GM20431 (cell line): ENCODE results near the gene PLSCR4.

Experiments
- in situ Hi-C: fragments of 300-500 bp; cut with MseI, MboI; formaldehyde crosslinking; loops from one replicate; pipeline ENCODE4 v1.15.0; 2020; ENCODE audit warnings: low sequenced_read_pairs; ENCODE audit not compliant: unreplicated experiment

The PLSCR4 gene

GRCh38 chr3:146164971-146165769 is 85.7 kb downstream of the PLSCR4 start:
- in situ Hi-C loops, result loop anchor here (25.0 kb wide), 1 partner anchor 103 kb away; no protein-coding TSS in a partner anchor

GRCh38 chr3:146164506-146164905 is 86.4 kb downstream of the PLSCR4 start:
- in situ Hi-C loops, result loop anchor here (25.0 kb wide), 1 partner anchor 102 kb away; no protein-coding TSS in a partner anchor

- in situ Hi-C loops, result loop anchor here (25.0 kb wide), 1 partner anchor 102 kb away; no protein-coding TSS in a partner anchor
Measured at GRCh38 chr3:146164071-146164470, 86.8 kb downstream of the PLSCR4 start.

- in situ Hi-C loops, result loop anchor here (25.0 kb wide), 1 partner anchor 101 kb away; no protein-coding TSS in a partner anchor
Measured at GRCh38 chr3:146163584-146163983, 87.3 kb downstream of the PLSCR4 start.

- in situ Hi-C loops, result loop anchor here (25.0 kb wide), 1 partner anchor 100 kb away; no protein-coding TSS in a partner anchor
Measured at GRCh38 chr3:146162561-146162960, 88.3 kb downstream of the PLSCR4 start.

GRCh38 chr3:146161663-146162002 is 89.3 kb downstream of the PLSCR4 start:
- in situ Hi-C loops, result loop anchor here (25.0 kb wide), 1 partner anchor 99 kb away; no protein-coding TSS in a partner anchor

- in situ Hi-C loops, result loop anchor here (25.0 kb wide), 1 partner anchor 99 kb away; no protein-coding TSS in a partner anchor
Measured at GRCh38 chr3:146160964-146161662, 89.8 kb downstream of the PLSCR4 start, which contains the start of gene PLOD2. Gene PLOD2, minus strand, starts transcription at chr3:146161184. Its CDS starts 195 bp downstream, at chr3:146160989.

- in situ Hi-C loops, result loop anchor here (25.0 kb wide), 1 partner anchor 98 kb away; no protein-coding TSS in a partner anchor
Measured at GRCh38 chr3:146160321-146160963, 90.5 kb downstream of the PLSCR4 start.

- in situ Hi-C loops, result loop anchor here (25.0 kb wide), 1 partner anchor 97 kb away; no protein-coding TSS in a partner anchor
Measured at GRCh38 chr3:146159616-146160320, 91.1 kb downstream of the PLSCR4 start.

GRCh38 chr3:146159037-146159436 is 91.9 kb downstream of the PLSCR4 start:
- in situ Hi-C loops, result loop anchor here (25.0 kb wide), 1 partner anchor 97 kb away; no protein-coding TSS in a partner anchor

GRCh38 chr3:146157325-146158060 is 93.4 kb downstream of the PLSCR4 start:
- in situ Hi-C loops, result loop anchor here (25.0 kb wide), 1 partner anchor 95 kb away; no protein-coding TSS in a partner anchor

GRCh38 chr3:146156666-146157314 is 94.1 kb downstream of the PLSCR4 start:
- in situ Hi-C loops, result loop anchor here (25.0 kb wide), 1 partner anchor 94 kb away; no protein-coding TSS in a partner anchor

GRCh38 chr3:146156095-146156494 is 94.8 kb downstream of the PLSCR4 start:
- in situ Hi-C loops, result loop anchor here (25.0 kb wide), 1 partner anchor 94 kb away; no protein-coding TSS in a partner anchor

GRCh38 chr3:146154995-146155394 is 95.9 kb downstream of the PLSCR4 start:
- in situ Hi-C loops, result loop anchor here (25.0 kb wide), 1 partner anchor 93 kb away; no protein-coding TSS in a partner anchor

- in situ Hi-C loops, result loop anchor here (25.0 kb wide), 1 partner anchor 92 kb away; no protein-coding TSS in a partner anchor
Measured at GRCh38 chr3:146154316-146154715, 96.6 kb downstream of the PLSCR4 start.

GRCh38 chr3:146153429-146153828 is 97.5 kb downstream of the PLSCR4 start:
- in situ Hi-C loops, result loop anchor here (25.0 kb wide), 1 partner anchor 91 kb away; no protein-coding TSS in a partner anchor

GRCh38 chr3:146152834-146153233 is 98.1 kb downstream of the PLSCR4 start:
- in situ Hi-C loops, result loop anchor here (25.0 kb wide), 1 partner anchor 91 kb away; no protein-coding TSS in a partner anchor

GRCh38 chr3:146148468-146148931 is 102.4 kb downstream of the PLSCR4 start:
- in situ Hi-C loops, result no loop called here
